ENCODE measurements around the gene TBX21.

DNA sequence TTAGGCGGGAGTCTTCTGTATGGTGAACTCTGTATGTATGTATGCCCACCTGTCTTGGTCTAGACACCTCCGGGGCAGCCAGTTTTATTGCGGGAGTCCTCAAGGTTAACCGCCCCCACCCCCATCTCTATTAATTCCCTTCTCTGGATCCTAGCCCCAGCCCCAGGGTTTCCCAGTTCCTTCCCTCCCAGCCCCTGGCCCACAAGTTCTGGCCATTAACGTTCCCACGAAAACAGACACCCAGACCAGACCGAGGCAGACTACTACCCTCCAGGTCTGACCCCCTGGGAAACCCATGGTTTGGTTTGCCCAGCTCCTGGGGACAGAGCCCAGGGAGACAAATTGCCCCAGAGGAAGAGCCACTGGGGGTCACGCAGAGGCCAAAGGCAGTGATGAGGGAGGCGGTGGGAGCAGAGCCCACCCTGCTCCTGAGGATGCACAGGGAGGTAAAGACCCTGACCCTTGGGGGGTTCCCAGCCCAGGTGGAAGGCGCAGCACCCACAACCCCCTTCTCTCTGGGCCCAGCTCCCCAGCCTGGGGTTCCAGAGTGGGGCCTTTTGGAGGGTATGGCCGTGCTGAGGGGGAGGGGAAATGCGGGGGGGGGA lies 30.5 kb upstream of the TBX21 start:
- TF ChIP-seq, protein P1, sequence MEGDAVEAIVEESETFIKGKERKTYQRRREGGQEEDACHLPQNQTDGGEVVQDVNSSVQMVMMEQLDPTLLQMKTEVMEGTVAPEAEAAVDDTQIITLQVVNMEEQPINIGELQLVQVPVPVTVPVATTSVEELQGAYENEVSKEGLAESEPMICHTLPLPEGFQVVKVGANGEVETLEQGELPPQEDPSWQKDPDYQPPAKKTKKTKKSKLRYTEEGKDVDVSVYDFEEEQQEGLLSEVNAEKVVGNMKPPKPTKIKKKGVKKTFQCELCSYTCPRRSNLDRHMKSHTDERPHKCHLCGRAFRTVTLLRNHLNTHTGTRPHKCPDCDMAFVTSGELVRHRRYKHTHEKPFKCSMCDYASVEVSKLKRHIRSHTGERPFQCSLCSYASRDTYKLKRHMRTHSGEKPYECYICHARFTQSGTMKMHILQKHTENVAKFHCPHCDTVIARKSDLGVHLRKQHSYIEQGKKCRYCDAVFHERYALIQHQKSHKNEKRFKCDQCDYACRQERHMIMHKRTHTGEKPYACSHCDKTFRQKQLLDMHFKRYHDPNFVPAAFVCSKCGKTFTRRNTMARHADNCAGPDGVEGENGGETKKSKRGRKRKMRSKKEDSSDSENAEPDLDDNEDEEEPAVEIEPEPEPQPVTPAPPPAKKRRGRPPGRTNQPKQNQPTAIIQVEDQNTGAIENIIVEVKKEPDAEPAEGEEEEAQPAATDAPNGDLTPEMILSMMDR (IDR thresholded peaks at IDR 0.05; ENCODE audit: borderline replicate concordance, extremely low read depth, low read length, poor library complexity, severe bottlenecking): no peak
- no peak for TF ChIP-seq EZH2 (IDR thresholded peaks at IDR 0.05; ENCODE audit: borderline replicate concordance, low read depth, low read length, severe bottlenecking)

Measured in DND-41 (cell line).